HuH-7 (cell line): Measurements from ENCODE around the gene CTIF.

Experiments used
- DNase-seq: peaks from one replicate; pipeline ENCODE4 v3.0.0; 2011; ENCODE audit warnings: low spot score

Gene CTIF

DNA sequence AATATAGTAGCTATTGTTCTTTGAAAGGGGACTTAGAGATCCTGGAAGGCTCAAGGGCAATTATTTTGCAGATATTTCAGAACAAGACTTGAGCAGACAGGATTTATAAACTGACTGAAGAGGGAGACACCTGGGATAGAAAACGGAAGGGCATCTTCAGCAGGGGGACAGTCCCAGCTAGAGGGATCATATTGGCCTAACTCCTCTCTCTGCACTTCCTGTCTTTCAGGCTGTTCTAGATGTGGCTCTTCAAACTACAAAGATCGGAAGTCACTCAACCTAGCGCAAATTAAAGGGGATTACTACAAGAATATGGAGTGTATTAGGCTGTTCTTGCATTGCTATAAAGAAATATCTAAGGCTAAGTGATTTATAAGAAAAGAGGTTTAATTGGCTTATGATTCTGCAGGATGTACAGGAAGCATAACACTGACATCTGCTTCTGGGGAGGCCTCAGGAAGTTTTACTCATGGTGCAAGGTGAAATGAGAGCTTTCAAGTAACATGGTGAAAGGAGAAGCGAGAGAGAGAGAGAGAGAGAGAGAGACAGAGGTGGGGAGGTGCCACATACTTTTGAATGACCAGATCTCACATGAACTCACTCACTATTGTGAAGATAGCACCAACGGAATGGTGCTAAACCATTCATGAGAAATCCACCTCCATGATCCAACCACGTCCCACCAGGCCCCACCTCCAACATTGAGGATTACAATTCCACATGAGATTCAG, 5.3 kb upstream of the CTIF start:
- DNase-seq: no peak

DNA sequence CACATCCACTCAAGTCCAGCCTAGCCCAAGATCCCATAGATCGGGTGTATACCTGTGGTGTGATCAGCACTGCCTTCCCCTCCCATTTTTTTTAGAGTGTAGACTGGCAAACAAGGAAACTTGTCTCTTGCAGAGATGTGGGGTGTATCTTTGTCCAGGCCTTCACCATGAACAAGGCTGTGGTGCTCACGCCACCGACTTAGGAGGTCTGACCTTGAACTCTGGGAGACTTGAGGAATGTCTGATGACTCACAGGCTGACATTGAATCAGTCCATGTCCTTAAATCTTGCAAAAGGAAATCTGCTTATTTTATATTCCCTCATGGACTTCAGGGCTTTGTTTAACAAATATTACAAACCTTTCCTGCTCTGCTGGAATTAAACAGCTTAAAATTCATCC, 4.5 kb upstream of the CTIF start:
- DNase-seq: no peak

DNA sequence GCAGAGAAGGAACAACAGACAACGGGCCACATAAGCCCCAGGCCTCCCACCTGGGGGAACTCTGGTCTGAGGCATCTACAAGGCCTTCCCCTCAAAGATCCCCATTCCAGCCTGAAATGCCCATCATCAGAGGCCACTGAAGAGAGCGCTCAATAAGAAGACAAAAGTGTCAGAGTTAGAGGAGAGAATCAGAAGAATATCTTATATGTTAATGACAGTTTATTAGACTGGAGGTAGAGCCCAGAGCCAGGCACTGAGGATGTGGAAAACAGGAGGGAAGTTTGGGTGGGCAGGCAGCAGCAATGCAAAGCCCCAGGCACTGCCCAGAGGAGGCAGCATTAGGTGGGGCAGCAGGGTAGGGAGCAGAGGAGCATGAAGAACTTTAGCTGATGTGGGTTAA, 2.9 kb upstream of the CTIF start:
- no peak for DNase-seq

DNA sequence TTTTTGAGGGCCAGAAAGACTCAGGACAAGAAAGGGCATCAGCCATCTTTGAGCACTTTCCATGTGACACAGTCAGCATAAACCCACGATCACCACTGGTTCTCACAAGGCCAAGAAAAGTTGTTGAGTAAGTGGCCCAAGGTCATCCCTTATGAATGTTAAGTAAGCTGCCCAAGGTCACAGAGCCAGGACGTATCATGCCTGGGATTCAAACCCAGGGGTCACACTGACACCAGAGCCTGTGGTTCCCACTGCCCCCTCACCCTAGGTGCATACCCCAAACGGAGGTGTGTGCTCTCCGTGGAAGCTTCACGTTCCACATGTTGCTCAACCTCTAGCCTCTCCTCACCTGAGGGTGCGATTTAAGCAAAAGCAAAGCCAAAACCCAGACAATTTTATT, 2.3 kb upstream of the CTIF start:
- no peak for DNase-seq

DNA sequence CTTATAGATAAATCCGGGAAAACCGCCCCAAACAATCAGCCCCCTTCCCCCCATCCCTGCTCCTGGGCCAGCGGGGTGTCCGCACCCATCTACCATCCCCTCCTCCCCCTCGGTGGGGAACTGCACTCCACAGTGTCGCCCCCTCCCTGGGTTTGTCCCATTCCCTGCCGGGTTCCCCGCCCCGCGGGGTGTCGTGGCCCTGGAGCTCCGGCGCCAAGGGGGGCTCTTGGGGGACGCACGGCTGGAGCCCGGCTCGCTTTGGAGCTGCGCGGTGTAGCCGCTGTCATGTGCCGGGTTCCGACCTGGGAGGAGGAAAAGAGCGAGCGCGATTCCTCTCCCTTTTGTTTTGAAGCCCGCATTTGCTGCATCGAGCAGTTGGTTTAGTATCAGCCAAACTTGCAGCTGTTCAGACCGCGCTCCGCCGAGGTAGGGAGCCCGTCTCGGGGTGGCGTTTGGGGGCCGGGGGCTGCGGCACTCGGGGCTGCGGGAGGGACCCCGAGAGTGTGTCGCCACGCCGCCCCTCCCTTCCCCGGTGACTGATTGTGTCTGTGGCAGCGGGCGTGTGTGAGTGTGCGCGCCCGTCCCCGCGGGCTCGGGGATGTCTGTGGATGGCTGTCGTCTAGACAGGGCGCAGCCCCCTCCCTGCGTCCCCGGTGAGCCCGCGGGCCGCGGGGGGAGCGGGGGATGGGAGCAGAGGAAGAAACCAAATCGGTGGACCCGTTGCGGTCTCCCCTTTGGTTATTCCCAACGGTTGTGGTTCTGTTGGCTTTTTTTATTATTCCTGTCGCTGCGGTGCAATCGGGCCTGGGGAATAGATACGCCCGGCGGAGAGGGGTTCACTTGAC, 797 bp downstream of the CTIF start:
- DNase-seq: peak; percentile 26

DNA sequence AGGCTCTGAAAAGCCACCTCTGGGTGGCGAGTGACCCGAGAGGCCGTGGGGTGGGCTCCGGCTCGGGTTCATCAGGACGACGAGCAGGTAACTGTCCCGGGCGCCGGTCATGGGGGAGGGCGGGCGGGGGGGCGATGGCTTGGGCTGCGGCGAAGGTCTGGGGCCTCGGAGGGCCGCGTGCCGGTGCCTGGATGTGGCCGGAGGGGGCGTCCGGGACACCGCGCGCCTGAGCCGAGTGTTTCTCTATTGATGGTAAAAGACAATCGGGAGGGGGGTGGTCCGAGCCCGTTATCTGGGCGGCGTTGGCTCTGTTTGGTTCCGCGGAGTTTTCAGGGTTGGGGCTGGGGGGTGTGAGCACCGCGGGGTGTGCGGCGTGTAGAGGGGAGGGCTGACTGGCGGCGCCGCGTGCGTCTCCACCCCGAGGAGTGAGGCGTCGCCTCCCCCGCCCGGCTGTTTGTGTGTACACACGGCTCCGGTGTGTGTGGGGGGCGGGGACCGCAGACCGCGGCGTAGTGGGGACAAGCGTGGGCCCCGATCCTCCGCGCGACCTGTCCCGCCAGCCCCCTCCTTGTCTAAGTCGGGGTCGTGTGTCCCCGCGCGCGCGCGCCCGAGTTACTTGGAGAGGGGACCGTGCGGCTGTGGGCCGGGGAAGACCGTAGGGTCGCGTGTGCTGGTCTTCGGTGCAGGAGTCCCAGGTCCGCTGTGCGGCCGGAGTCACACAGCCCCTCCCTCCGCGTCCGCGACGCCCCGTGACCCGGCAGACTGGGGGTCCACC, 1.6 kb downstream of the CTIF start:
- peak; percentile 50 for DNase-seq

DNA sequence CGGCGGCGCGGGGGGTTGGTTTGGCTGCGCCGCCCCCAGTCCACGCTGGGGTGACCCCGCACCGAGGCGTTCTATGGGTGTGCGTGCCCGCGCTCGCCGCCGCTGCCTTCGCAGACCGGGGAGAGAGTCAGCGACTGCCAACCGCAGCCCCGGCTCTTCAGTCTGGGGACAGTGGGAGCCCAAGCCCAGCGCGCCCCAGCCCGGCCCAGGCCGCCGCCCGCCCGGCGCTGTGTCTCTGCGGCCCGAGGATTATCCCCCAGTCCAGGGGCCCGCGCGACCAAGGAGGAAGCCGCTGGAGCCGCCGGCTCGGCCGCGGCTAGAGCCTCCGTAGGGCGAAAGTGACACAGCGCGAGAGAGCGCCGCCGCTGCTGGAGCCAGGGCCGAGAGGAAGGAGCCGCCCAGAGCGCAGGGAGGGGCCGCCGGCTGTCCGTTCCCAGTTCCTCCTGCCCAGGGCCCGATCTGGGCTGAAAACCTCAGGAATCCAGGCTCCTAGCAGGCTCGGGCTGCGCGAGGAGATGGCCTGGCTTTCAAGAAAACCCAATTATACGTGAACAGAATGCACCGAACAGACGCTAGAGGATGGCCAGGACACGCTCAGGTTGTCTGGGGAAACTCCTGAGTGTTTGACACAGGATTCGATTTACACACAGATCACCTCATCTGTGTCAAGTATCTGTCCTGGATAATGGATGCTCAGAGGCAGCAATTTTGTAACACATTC, 2.4 kb downstream of the CTIF start:
- DNase-seq: peak; percentile 47

DNA sequence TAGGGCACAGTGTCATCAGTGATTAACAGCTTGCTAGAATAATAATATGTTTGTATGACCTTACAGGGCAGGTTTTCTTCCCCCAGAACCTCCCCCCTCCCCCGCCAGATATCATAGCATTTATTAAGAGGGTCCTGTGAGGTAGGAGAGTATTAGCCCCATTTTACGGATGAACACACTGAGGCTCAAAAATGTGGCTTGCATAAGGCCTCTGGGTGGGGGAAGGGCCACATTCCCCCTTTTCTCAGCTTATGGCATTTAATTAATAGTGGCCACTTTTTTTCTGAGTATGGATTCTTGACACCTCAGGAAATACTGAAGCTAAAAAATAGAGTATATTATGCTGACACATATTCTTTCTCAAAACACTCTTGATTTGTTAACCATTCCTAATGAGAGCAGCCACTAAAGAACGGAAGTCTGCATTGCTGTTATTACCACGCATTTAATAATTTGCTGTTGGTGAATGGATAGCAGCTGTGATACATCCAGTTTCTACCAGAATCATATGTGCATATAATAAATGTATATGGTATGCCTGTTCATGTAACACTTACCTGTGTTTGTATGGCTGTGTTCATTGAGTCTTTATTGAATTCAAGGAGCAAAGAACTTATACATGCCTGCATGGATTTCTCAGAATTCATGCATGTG, 3.0 kb downstream of the CTIF start:
- DNase-seq: no peak

DNA sequence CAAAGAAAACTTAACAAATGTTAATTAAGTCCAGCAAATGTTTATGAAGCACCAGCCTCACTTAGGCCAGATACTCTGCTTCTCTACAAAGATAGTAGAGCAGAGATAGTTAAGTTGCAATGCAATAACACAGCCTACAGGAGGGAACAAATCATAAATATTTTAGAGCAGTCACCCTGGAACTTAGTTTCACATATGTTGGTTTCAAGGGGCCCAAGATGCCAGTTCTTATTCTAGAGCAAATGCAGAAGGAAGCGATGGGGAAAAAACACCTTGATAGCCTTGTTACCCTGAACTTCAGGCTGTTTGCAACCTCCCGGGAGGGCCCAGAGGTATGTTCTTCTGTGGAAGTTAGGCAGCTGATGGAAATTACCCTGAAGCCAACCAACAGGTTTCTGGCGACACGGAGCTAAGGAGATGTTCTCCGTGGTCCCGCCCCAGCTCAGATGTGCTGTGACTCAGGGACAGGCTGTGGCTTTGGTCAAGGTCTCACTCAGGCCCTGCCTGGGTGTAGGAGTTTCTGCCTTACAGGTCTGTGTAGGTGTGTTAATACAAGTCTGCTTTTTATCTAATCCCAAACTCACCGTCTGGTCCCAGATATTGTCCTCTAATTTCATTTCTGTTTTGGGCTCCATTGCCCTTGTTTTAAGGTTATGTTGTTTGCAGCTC, 3.8 kb downstream of the CTIF start:
- DNase-seq: no peak

DNA sequence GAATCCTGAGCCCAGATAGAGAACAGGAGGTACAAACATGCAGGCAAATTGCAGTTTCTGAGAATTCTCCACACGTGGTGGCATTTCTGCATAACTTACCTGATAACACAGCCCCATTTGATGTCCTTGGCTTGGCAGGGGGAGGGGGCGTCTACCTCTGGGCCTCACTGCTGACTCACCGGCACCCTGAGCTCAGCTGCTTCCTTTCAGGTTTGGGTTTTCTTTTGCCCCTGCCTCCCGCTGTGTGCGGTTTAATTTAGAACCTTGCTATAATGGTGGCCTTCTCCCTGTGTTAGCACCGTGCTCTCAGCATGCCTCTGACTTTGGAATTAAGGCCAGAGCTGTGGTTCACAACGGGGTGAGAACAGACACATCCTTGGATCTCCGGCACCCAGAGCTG, 4.4 kb downstream of the CTIF start:
- no peak for DNase-seq

DNA sequence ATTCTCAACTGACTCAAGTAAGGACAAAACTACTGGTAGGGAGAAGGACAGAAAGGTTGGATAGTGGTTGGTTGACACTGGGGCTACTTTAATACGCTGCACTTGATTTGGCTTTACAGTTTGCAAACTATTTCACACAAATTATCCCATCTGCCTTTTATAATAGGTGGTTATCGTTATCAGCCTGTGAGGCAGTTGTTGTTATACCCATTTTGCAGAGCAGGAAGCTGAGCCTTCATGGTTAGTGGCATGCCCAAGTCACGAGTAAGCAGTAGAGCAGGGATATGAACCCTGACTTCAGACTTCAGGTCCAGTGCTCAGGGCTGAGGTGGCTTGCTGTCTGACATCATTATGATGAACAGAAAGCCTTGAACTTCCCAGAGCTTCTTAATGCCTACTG, 5.3 kb downstream of the CTIF start:
- no peak for DNase-seq

DNA sequence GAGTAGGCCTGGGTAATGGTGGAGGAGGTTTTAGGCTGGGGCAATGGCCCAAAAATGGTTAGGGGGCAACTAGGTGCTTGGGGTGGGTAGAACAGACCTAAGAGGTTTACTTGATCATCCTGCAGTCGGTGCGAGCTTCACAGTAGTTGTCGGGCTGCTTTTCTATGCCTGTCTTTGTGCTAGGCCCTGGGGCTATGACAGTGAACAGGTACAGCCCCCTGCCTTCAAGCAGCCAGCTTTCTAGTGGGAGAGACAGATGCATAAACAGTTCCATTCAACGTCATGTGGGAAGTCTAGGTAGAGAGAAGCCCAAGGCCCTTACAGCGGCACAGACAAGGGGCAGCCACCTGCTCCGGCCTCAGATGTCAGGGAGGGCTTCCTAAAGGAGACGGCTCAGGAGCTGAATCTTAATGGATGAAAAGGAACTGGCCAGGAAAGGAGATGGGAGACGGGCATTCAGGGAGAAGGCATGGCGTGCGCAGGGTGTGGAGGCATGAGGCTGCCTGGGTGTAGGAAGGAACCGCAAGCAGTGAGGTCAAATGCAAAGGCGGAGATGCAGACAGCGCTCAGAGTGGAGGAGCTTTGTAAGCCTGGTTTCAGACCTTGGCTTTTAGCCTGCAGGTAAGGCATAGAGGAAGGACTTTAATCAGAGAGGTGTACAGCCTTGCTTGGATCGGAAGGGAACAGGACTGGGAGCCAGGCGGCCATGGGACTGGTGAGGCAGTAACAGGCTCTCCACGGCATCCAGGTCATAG, 6.0 kb downstream of the CTIF start:
- DNase-seq: no peak

DNA sequence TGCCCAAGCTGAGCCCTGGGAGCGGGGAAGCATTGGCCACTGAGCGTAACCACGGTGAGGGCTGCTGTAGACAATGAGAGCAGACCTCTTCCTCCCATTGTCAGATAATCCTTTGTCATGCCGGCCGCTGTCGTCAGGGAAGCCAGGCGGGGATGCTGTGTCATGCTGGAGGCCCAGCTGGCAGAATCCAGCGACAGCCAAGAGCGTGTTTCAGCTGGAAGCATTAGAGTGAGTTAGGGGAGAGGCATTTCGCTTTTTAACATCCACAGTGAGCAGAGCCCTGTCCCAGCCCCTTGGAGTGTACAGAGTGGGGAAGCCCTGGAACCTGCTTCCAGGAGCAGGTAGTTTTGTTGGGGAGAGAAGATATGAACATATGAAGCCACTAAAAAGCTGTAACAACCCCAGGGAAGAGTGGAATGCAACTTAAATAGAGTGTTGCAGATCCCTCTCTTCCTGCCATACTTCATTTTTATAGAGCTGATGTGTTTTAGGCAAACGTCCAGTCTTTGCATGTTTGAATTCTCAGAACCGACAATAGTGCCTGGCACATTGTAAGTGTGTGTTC, 7.0 kb downstream of the CTIF start:
- no peak for DNase-seq

DNA sequence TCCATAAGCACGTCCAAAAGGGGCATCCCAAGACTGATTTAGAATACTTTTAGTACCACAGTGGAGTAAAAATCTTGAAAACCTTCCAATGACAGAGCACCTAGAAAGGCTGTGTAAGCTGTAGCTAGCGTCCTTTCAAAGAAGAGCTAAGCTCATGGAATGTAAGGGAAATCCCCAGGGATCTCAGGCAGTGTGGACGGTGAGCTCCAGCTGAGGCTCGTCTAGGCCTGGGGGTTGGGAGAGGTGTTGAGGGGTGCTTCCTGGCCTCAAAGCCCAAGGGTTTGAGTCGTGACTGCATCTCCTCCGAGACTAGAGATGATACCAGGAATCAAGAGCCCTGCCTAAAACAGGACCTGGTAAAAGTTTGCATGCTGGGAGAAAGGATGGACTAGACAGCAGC, 7.6 kb downstream of the CTIF start:
- DNase-seq: no peak

DNA sequence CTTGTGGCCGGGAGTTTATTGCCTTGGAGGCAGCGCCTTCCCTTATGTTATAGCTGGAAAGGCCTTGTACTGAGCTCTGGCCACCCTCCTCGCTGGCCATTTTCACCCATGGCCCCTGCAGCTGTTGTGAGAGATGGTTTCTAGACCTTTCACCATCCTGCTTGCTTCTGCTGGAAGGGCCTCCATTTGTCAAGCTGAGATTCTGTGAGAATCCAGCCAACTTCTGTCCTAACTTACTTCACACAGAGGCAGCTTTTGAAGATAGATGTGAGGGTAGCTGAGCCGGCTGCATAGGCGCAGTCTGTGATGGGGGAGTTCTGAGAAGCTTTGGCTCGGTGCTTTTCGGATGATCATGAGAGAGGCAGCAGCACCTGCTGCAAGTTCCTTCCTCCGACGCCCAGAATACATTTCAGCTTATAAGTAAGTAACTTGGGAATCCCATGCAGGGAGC, 8.7 kb downstream of the CTIF start:
- no peak for DNase-seq

DNA sequence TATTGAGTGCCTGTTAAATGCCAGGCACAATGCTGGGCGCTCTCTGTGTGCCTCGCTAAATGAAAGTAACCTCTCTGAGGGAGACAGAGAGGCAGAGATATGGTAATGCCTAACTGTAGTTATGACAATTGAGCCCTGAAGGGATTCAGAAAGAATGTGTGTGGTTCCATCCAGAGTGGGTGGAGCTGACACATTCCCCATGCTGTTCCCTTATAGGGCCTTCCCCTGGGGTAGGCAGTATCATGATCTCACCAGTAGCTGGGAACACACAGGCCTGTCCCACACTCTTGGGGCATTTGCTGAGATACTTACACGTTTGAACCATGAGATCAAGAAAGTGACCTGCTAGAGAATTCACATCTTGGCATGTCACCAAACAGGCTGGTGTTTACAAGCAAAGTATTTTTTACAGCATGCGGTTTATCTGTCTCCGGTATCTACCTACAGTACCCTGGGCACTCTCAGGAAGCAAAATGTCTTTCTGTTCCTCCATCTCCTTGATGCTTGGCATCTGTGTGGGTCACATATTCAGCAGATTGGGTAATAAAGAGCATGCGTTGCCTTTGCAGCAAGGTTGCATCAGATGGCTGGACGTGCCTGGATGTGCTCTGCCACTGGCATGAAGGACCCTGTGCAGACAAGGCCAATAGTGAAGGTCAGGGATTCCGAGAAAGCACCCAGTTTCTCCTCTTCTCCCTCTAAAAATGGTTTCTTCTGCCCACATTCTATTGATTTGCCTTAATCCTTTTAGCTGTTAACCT, 9.4 kb downstream of the CTIF start:
- DNase-seq: peak; percentile 19

DNA sequence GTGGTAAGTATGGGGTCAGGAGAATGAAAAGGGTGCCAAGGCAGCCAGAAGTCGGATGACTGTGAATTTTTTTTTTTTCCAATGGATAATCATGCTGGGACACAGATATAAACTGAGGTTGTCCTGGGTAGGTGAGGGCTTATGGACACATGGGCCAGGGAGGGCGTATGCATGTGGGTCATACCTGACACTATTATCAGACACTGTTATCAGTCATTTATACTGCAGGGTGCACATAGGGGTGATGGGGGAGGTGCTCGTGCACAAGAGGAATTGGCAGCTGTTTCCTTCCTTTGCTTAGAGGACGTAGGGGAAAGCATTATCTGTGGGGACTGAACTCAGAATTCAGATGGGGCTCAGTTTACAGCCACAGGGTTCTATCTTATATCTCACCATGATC, 10.1 kb downstream of the CTIF start:
- DNase-seq: no peak

DNA sequence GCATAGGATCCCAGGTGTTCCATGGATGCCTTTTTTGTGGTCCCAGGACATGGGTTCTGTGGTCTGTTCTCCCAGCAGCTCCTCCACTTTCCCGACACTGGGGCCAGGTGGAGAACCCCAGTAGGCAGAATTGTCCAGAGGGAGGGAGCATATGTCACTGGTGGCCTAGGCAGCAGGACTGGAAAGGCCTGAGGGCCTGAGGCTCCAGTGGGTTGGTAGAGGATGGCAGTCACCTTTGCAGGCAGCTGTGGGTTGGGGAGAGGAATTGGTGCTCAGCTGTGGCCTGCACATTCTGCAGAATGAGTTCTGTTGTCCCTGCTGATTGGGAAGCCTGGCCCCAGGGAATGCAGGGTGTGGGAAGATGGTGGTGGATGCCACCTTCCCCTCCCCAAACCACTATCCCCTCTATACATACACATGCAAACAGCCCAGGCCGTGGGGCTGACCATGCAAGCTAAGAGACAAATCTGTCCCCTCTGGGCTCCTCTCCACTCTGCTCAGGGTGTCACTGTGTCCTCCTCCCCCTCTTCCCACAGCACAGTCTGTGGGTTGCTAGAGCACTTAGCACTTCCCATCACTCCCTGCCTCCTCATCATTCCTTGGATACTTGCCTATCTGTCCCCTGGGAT, 11.4 kb downstream of the CTIF start:
- DNase-seq: no peak

DNA sequence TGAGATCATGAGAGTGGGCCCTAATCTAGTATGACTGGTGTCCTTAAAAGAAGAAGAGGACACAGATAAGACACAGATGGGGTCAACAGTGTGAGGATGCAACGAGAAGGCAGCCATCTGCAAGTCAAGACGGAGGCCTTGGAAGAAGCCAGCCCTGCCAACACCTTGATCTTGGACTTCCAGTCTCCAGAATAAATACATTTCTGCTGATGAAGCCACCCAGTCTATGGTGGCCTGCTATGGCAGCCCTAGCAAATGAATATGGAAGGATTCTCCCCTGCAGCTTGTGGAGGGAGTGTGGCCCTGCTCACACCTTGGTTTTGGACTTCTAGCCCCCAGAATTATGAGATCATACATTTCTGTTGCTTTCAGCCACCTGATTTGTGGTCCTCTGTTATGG, 12.3 kb downstream of the CTIF start:
- DNase-seq: no peak
